NCI-H2196 treated with DMSO at 0.1 percent for 48 hours (cell line): ENCODE results near the gene HIVEP3.

Experiments
- DNase-seq: peaks from one replicate; lab custom pipeline; 2025; ENCODE audit not compliant: unreplicated experiment; lab: John Stamatoyannopoulos, UW

HIVEP3 gene

GRCh38 chr1:41765152-41765551, 153.6 kb downstream of the HIVEP3 start:
- no peak for DNase-seq

- no peak for DNase-seq
Observed at GRCh38 chr1:41764656-41765055, 154.1 kb downstream of the HIVEP3 start.

- DNase-seq: no peak
Observed at GRCh38 chr1:41762777-41763176, 155.9 kb downstream of the HIVEP3 start.

GRCh38 chr1:41762251-41762650, 156.5 kb downstream of the HIVEP3 start:
- DNase-seq: no peak

GRCh38 chr1:41758904-41759548, 159.7 kb downstream of the HIVEP3 start:
- DNase-seq: no peak

GRCh38 chr1:41758500-41758899, 160.2 kb downstream of the HIVEP3 start:
- no peak for DNase-seq

- no peak for DNase-seq
Observed at GRCh38 chr1:41754540-41754939, 164.2 kb downstream of the HIVEP3 start.

GRCh38 chr1:41752514-41753170, 166.1 kb downstream of the HIVEP3 start:
- no peak for DNase-seq

GRCh38 chr1:41751804-41752513, 166.8 kb downstream of the HIVEP3 start:
- no peak for DNase-seq

GRCh38 chr1:41749991-41750745, 168.6 kb downstream of the HIVEP3 start:
- no peak for DNase-seq

- DNase-seq: no peak
Observed at GRCh38 chr1:41745022-41745421, 173.7 kb downstream of the HIVEP3 start.

- DNase-seq: no peak
Observed at GRCh38 chr1:41743366-41743765, 175.4 kb downstream of the HIVEP3 start.

GRCh38 chr1:41742219-41742618, 176.5 kb downstream of the HIVEP3 start:
- DNase-seq: no peak

GRCh38 chr1:41741244-41741643, 177.5 kb downstream of the HIVEP3 start:
- DNase-seq: no peak

GRCh38 chr1:41740630-41741239, 178.0 kb downstream of the HIVEP3 start:
- no peak for DNase-seq

GRCh38 chr1:41740058-41740457, 178.7 kb downstream of the HIVEP3 start:
- DNase-seq: no peak

- no peak for DNase-seq
Observed at GRCh38 chr1:41739061-41739955, 179.4 kb downstream of the HIVEP3 start.

- no peak for DNase-seq
Observed at GRCh38 chr1:41738475-41738874, 180.2 kb downstream of the HIVEP3 start.

GRCh38 chr1:41738006-41738405, 180.7 kb downstream of the HIVEP3 start:
- DNase-seq: no peak

- no peak for DNase-seq
Observed at GRCh38 chr1:41735631-41736260, 183.0 kb downstream of the HIVEP3 start.
